NB4 (cell line): ENCODE results near the gene FMNL1.

Experiments
- DNase-seq: peaks from one replicate; pipeline ENCODE4 v3.0.0; 2010; ENCODE audit warnings: low read depth
- H3K4me3 ChIP-seq: one replicate; pipeline ENCODE4 v1.5.1; 2011; ENCODE audit warnings: mild to moderate bottlenecking, low read depth, low read length, moderate library complexity
- CTCF ChIP-seq: IDR thresholded peaks from one replicate; pipeline ENCODE4 v1.5.1; 2012; ENCODE audit warnings: low read depth, low read length
- MAX ChIP-seq: IDR thresholded peaks from 2 replicates; pipeline ENCODE4 v1.6.1; 2011; ENCODE audit warnings: low read depth, low read length
- MYC ChIP-seq: IDR thresholded peaks from 2 replicates; pipeline ENCODE4 v1.6.1; 2011; ENCODE audit warnings: low read depth, low read length
- POLR2A ChIP-seq: IDR thresholded peaks from 2 replicates; pipeline ENCODE4 v1.6.1; 2011; ENCODE audit warnings: mild to moderate bottlenecking; ENCODE audit not compliant: insufficient read length; ENCODE audit errors: extremely low read depth

The FMNL1 gene

GRCh38 chr17:45227926-45228762 lies 6.5 kb downstream of the FMNL1 start:
- TF ChIP-seq MYC (no peak), POLR2A (no peak), CTCF (no peak), MAX (no peak)
- DNase-seq = no peak
- H3K4me3 ChIP-seq = no peak overlapping the region

GRCh38 chr17:45228763-45229539 lies 7.3 kb downstream of the FMNL1 start:
- TF ChIP-seq MYC = peak; percentile 42; the same call in 1 of the 2 replicates
- TF ChIP-seq POLR2A = no peak
- peak; percentile 63 for TF ChIP-seq MAX
- peak; percentile 98 for DNase-seq
- no peak overlapping the region for H3K4me3 ChIP-seq

- no peak overlapping the region for H3K4me3 ChIP-seq
- no peak for DNase-seq
- TF ChIP-seq MAX = no peak
Observed at GRCh38 chr17:45229681-45230409, 8.2 kb downstream of the FMNL1 start.

GRCh38 chr17:45230410-45230786 lies 8.7 kb downstream of the FMNL1 start:
- TF ChIP-seq CTCF = no peak
- TF ChIP-seq MYC = no peak
- TF ChIP-seq POLR2A = no peak
- no peak for TF ChIP-seq MAX
- H3K4me3 ChIP-seq = no peak overlapping the region
- no peak for DNase-seq

GRCh38 chr17:45230787-45231480 lies 9.2 kb downstream of the FMNL1 start:
- TF ChIP-seq MYC = no peak
- TF ChIP-seq CTCF = no peak
- no peak for TF ChIP-seq MAX
- no peak for TF ChIP-seq POLR2A
- no peak overlapping the region for H3K4me3 ChIP-seq
- DNase-seq = no peak

GRCh38 chr17:45231481-45232116 lies 9.9 kb downstream of the FMNL1 start:
- no peak for TF ChIP-seq CTCF
- TF ChIP-seq MYC = no peak
- no peak for TF ChIP-seq POLR2A
- TF ChIP-seq MAX = no peak
- no peak for DNase-seq
- no peak overlapping the region for H3K4me3 ChIP-seq
